Measurements from ENCODE around the gene TUBB8B.
"Not testable (repeated sequence)": the region's sequence is repeated elsewhere in the genome, so short reads cannot be mapped to it uniquely, and the experiment has no call there.

- TF ChIP-seq YY1 (IDR thresholded peaks at IDR 0.05; ENCODE audit: low read depth, low read length); MYC (IDR thresholded peaks at IDR 0.05; ENCODE audit: insufficient read depth, insufficient read length, insufficient replicate concordance, low read length, severe bottlenecking); TAF1 (IDR thresholded peaks at IDR 0.05; ENCODE audit: borderline replicate concordance, low read depth, low read length); RCOR1 (conservative IDR thresholded peaks at IDR 0.05; ENCODE audit: low read depth, low read length); CTCF (IDR thresholded peaks at IDR 0.05 in 2 of 3, conservative IDR thresholded peaks at IDR 0.05 in 1 of 3; ENCODE audit: control insufficient read depth in 2 of 3, extremely low read depth in 1 of 3, insufficient read depth in 1 of 3, low read depth in 3 of 3, low read length in 3 of 3); IKZF1 (conservative IDR thresholded peaks at IDR 0.05); ZBTB33 (IDR thresholded peaks at IDR 0.05); POLR2A (IDR thresholded peaks at IDR 0.05; ENCODE audit: low read depth, low read length); ZNF384 (IDR thresholded peaks at IDR 0.05; ENCODE audit: borderline replicate concordance, low read depth, low read length); ASH2L (IDR thresholded peaks at IDR 0.05; ENCODE audit: borderline replicate concordance, low read depth); USF1 (IDR thresholded peaks at IDR 0.05; ENCODE audit: borderline replicate concordance, extremely low read length, insufficient read depth, low read depth, low read length): not testable (repeated sequence)
- TF ChIP-seq, protein P1, sequence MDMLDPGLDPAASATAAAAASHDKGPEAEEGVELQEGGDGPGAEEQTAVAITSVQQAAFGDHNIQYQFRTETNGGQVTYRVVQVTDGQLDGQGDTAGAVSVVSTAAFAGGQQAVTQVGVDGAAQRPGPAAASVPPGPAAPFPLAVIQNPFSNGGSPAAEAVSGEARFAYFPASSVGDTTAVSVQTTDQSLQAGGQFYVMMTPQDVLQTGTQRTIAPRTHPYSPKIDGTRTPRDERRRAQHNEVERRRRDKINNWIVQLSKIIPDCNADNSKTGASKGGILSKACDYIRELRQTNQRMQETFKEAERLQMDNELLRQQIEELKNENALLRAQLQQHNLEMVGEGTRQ (IDR thresholded peaks at IDR 0.05; ENCODE audit: borderline replicate concordance, low read depth, low read length): not testable (repeated sequence)
Observed at GRCh38 chr18:84801-85200, 35.4 kb upstream of the TUBB8B start.
